ENCODE results near the gene FRYL.

- TF ChIP-seq CTCF (IDR thresholded peaks at IDR 0.05 in 2 of 3, conservative IDR thresholded peaks at IDR 0.05 in 1 of 3; ENCODE audit: borderline replicate concordance in 1 of 3, insufficient read depth in 1 of 3, low read depth in 2 of 3, low read length in 2 of 3), result no peak
- no peak for TF ChIP-seq EZH2 (IDR thresholded peaks at IDR 0.05)
- no peak for TF ChIP-seq JUND (IDR thresholded peaks at IDR 0.05)
- no peak for TF ChIP-seq MAX (IDR thresholded peaks at IDR 0.05)
- no peak for TF ChIP-seq TCF7L2 (IDR thresholded peaks at IDR 0.05; ENCODE audit: borderline replicate concordance, extremely low read depth, insufficient read depth, insufficient read length)
Observed at GRCh38 chr4:48450740-48451139, 329.3 kb downstream of the FRYL start.

All from HCT116 (cell line).